Measurements from ENCODE around the gene HES4. TPM values are rescaled to one million over a fixed set of nuclear protein-coding genes. Genes with fewer than 3 reads are reported as not detected.

HES4 gene
- total RNA-seq, 1 experiment from 2014 or later = 233 TPM

DNA sequence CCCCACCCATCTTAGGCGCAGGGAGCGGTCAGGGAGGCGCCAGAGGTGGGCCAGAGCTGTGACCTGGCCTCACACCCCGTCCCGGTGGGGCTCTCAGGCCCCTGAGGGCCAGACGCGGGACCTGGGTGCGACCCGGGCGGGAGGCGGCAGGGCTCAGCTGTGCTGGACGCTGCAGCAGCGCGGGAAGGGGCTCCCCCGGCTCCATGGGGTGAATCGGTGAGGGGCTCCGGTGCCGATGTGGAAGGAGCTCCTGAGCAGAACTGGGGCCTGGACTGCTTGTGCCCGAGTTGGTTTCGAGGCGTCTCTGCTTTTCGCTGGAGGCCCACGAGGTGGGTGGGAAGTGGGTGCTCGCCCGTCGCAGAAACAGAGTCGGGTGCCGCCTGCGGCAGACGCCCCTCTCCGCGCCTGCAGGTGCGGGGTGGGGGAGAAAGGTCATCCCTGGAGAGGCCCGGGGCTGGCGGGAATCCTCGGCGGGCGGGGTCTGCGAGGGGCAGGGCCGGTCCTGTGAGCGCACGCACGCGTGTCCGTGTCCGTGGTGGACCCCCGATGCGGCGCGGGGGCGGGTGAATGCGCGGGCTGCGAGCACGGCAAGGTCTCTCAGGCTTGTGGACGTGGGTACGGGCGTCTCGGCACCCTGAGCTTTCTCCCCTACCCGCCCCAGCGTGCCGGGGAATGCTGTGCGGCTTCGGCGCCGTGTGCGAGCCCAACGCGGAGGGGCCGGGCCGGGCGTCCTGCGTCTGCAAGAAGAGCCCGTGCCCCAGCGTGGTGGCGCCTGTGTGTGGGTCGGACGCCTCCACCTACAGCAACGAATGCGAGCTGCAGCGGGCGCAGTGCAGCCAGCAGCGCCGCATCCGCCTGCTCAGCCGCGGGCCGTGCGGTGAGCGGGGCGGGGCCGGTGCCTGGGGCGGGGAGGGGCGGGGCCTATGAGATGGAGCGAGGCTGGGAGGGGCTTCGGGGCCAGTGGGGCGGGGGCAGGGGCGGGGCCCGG lies 40.4 kb upstream of the HES4 start:
- Histone ChIP-seq H3K9me3 (ENCODE audit: low read length) (no peaks in the 10 kb centered on the region), H3K9ac (ENCODE audit: low read length) (no peak overlapping the region), H4K20me1 (ENCODE audit: low read length) (peaks cover 68% of the 10 kb centered on the region), H3K36me3 (ENCODE audit: low read depth, low read length) (peaks cover 58% of the 10 kb centered on the region), H2AFZ (ENCODE audit: low read length) (no peak overlapping the region), H3K4me3 (ENCODE audit: low read length) (peak overlapping the region; percentile 27; the same call in 1 of the 2 replicates), H3K27me3 (ENCODE audit: low read length) (no peaks in the 10 kb centered on the region), H3F3A (ENCODE audit: low read length, unreplicated experiment) (no peaks in the 10 kb centered on the region), H3K4me1 (ENCODE audit: insufficient read depth, low read length) (peaks cover 11% of the 10 kb centered on the region), H3K4me2 (ENCODE audit: low read length) (peak overlapping the region; percentile 69), H3K9me2 (replicated peaks; ENCODE audit: low read length) (no peaks in the 10 kb centered on the region), H3K79me2 (ENCODE audit: low read length) (peaks cover 58% of the 10 kb centered on the region), H3K27ac (ENCODE audit: low read length) (no peak overlapping the region)
- ChIA-PET CTCF (interaction anchor here (0.5 kb wide), 1 partner anchor 24 kb away, joined by 4 read pairs; no protein-coding TSS in a partner anchor), POLR2A (ENCODE audit: unreplicated experiment) (interaction anchor here (0.7 kb wide), 1 partner anchor 26 kb away, joined by 6 read pairs; no protein-coding TSS in a partner anchor)
- TF ChIP-seq, protein P1, sequence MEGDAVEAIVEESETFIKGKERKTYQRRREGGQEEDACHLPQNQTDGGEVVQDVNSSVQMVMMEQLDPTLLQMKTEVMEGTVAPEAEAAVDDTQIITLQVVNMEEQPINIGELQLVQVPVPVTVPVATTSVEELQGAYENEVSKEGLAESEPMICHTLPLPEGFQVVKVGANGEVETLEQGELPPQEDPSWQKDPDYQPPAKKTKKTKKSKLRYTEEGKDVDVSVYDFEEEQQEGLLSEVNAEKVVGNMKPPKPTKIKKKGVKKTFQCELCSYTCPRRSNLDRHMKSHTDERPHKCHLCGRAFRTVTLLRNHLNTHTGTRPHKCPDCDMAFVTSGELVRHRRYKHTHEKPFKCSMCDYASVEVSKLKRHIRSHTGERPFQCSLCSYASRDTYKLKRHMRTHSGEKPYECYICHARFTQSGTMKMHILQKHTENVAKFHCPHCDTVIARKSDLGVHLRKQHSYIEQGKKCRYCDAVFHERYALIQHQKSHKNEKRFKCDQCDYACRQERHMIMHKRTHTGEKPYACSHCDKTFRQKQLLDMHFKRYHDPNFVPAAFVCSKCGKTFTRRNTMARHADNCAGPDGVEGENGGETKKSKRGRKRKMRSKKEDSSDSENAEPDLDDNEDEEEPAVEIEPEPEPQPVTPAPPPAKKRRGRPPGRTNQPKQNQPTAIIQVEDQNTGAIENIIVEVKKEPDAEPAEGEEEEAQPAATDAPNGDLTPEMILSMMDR (conservative IDR thresholded peaks at IDR 0.05; ENCODE audit: low read depth, low read length) = 0 out of 2 replicates have a peak, but pooled peaks have one; percentile 14
- no peak for TF ChIP-seq EZH2 (IDR thresholded peaks at IDR 0.05; ENCODE audit: low read length, unreplicated experiment)
- ATAC-seq = peak; percentile 90
- BruUV-seq (replicated peaks) = no TSS peak
- DNase-seq = peak; percentile 95
- intact Hi-C loops (cut with micrococcal nuclease) = no loop called here

DNA sequence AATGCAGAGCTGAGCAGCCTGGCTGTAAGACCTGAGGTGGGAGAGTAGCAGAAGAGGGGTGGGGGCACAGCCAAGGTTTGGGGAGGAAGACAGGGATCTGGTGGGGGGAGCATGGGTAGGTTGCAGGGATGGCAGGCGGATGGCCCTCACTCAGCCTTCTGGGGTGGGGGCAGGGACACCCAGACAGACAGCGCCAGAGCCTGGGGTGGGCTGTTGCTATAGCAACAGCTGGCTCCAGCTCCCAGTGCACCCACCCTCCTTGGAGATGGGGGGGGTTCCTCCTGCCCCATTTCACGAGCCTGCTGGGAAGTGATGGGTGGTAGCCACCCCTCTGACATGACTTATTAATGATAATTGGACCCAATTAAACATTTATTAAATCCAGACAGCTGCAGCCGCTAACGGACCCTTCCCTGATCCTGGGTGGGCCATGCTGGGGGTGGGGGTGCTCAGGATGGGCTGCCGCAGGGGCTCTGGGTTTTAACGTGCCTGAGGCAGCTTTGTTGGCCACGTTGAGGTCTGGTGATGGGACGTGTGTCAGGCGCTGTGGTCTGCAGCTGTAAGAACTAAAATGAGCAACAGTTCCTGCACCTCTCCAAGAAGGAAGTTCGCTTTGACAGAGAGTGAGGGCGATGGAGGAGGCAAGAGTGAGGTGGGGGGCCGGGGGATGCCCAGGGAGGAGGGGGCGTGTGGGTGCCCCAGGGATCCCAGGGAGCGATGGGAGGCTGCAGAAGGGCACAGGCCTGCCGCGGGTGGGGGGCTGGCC lies 39.4 kb upstream of the HES4 start:
- H3K9ac ChIP-seq (ENCODE audit: low read length) = no peak overlapping the region
- no peak overlapping the region for H3K27ac ChIP-seq (ENCODE audit: low read length)
- peaks cover 66% of the 10 kb centered on the region for H3K79me2 ChIP-seq (ENCODE audit: low read length)
- H3K36me3 ChIP-seq (ENCODE audit: low read depth, low read length) = peaks cover 59% of the 10 kb centered on the region
- no peak overlapping the region for H3K4me3 ChIP-seq (ENCODE audit: low read length)
- H3K9me3 ChIP-seq (ENCODE audit: low read length) = no peaks in the 10 kb centered on the region
- ATAC-seq = no peak
- H3K9me2 ChIP-seq (replicated peaks; ENCODE audit: low read length) = no peaks in the 10 kb centered on the region
- no TSS peak for BruUV-seq (replicated peaks)
- POLR2A ChIA-PET (ENCODE audit: unreplicated experiment) = no interaction called here
- H2AFZ ChIP-seq (ENCODE audit: low read length) = no peak overlapping the region
- no peaks in the 10 kb centered on the region for H3F3A ChIP-seq (ENCODE audit: low read length, unreplicated experiment)
- peaks cover 71% of the 10 kb centered on the region for H4K20me1 ChIP-seq (ENCODE audit: low read length)
- H3K27me3 ChIP-seq (ENCODE audit: low read length) = no peaks in the 10 kb centered on the region
- H3K4me1 ChIP-seq (ENCODE audit: insufficient read depth, low read length) = peaks cover 11% of the 10 kb centered on the region
- no peak for DNase-seq
- CTCF ChIA-PET = interaction anchor here (0.6 kb wide), 2 partner anchors 23 to 26 kb away, joined by 3 to 4 read pairs; no protein-coding TSS in a partner anchor
- intact Hi-C loops (cut with micrococcal nuclease) = no loop called here
- TF ChIP-seq EZH2 (IDR thresholded peaks at IDR 0.05; ENCODE audit: low read length, unreplicated experiment) (no peak), EZH2phosphoT487 (IDR thresholded peaks at IDR 0.05; ENCODE audit: borderline replicate concordance, low read length) (no peak)
- TF ChIP-seq, protein P1 (conservative IDR thresholded peaks at IDR 0.05; ENCODE audit: low read depth, low read length) = no peak
- H3K4me2 ChIP-seq (ENCODE audit: low read length) = no peak overlapping the region
